ENCODE measurements around the gene BBIP1.
"Not testable (repeated sequence)": the region's sequence is repeated elsewhere in the genome, so short reads cannot be mapped to it uniquely, and the experiment has no call there.

BBIP1 gene

GRCh38 chr10:110923856-110924493, 5.0 kb upstream of the BBIP1 start:
- DNase-seq (ENCODE audit: low read depth in 2 of 2): no peak

GRCh38 chr10:110919971-110920881, 1.2 kb upstream of the BBIP1 start:
- DNase-seq (ENCODE audit: low read depth in 2 of 2): peak; percentile 2 to 17

GRCh38 chr10:110919349-110919931, 460 bp upstream of the BBIP1 start, which contains the start of gene SHOC2:
Gene SHOC2, plus strand, starts transcription at chr10:110919604. Its CDS starts 44,755 bp downstream, at chr10:110964359.
- DNase-seq (ENCODE audit: low read depth in 2 of 2): peak in 1 of 2 donors; percentile 91

- peak; percentile 68 to 73 for DNase-seq (ENCODE audit: low read depth in 2 of 2)
Measured at GRCh38 chr10:110918269-110918642, 724 bp downstream of the BBIP1 start.

GRCh38 chr10:110916554-110917346, 2.2 kb downstream of the BBIP1 start:
- no peak for DNase-seq (ENCODE audit: low read depth in 2 of 2)

- not testable (repeated sequence) for DNase-seq (ENCODE audit: low read depth in 2 of 2)
Measured at GRCh38 chr10:110915600-110915999, 3.4 kb downstream of the BBIP1 start.

- DNase-seq (ENCODE audit: low read depth in 2 of 2): no peak
Measured at GRCh38 chr10:110915035-110915434, 3.9 kb downstream of the BBIP1 start.

- DNase-seq (ENCODE audit: low read depth in 2 of 2): no peak
Measured at GRCh38 chr10:110914431-110914830, 4.5 kb downstream of the BBIP1 start.

- no peak for DNase-seq (ENCODE audit: low read depth in 2 of 2)
Measured at GRCh38 chr10:110912374-110912773, 6.6 kb downstream of the BBIP1 start.

GRCh38 chr10:110910138-110910537, 8.8 kb downstream of the BBIP1 start:
- DNase-seq (ENCODE audit: low read depth in 2 of 2): no peak

- no peak for DNase-seq (ENCODE audit: low read depth in 2 of 2)
Measured at GRCh38 chr10:110903280-110904278, 15.4 kb downstream of the BBIP1 start.

- no peak for DNase-seq (ENCODE audit: low read depth in 2 of 2)
Measured at GRCh38 chr10:110901954-110902819, 16.8 kb downstream of the BBIP1 start.

GRCh38 chr10:110900983-110901382, 18.0 kb downstream of the BBIP1 start:
- DNase-seq (ENCODE audit: low read depth in 2 of 2): no peak

GRCh38 chr10:110898391-110898790, 20.6 kb downstream of the BBIP1 start:
- no peak for DNase-seq (ENCODE audit: low read depth in 2 of 2)

- no peak for DNase-seq (ENCODE audit: low read depth in 2 of 2)
Measured at GRCh38 chr10:110897184-110897583, 21.8 kb downstream of the BBIP1 start.

- DNase-seq (ENCODE audit: low read depth in 2 of 2): no peak
Measured at GRCh38 chr10:110893559-110894179, 25.3 kb downstream of the BBIP1 start.

- DNase-seq (ENCODE audit: low read depth in 2 of 2): no peak
Measured at GRCh38 chr10:110892602-110893288, 26.2 kb downstream of the BBIP1 start.

GRCh38 chr10:110887560-110887959, 31.4 kb downstream of the BBIP1 start:
- DNase-seq (ENCODE audit: low read depth in 2 of 2): no peak
